K562 (cell line): ENCODE measurements around the gene PDLIM7. TPM values are rescaled to one million over a fixed set of nuclear protein-coding genes. Genes with fewer than 3 reads are reported as not detected.

ENCODE experiments used
- BCL6 ChIP-seq: fragments of 250-450 bp; sonication (Bioruptor Pico); IDR thresholded peaks from 2 replicates; pipeline ENCODE4 v1.4.0; 2020
- ETV5 ChIP-seq: sonication (generic); formaldehyde crosslinking; IDR thresholded peaks from 2 replicates; pipeline ENCODE4 v1.4.0; 2020; ENCODE audit warnings: low read depth, mild to moderate bottlenecking, missing genetic modification reagents
- FOXJ2 ChIP-seq: fragments of 200-800 bp; sonication (Bioruptor generic); IDR thresholded peaks from 2 replicates; pipeline ENCODE4 v1.6.1; 2016; ENCODE audit warnings: missing genetic modification characterization, missing compliant biosample characterization
- GABPB1 ChIP-seq: sonication (generic); formaldehyde crosslinking; IDR thresholded peaks from 2 replicates; pipeline ENCODE4 v1.8.0; 2022; ENCODE audit warnings: mild to moderate bottlenecking, missing genetic modification reagents
- ILF3 ChIP-seq: fragments of 450-650 bp; IDR thresholded peaks from 2 replicates; pipeline ENCODE4 v1.6.1; 2018; ENCODE audit warnings: antibody characterized with exemption, mild to moderate bottlenecking, moderate library complexity, borderline replicate concordance
- MEF2D ChIP-seq: conservative IDR thresholded peaks from 2 replicates; pipeline ENCODE4 v1.6.1; 2016; ENCODE audit warnings: low read depth, missing genetic modification characterization, missing compliant biosample characterization
- NFRKB ChIP-seq: fragments of 450-650 bp; IDR thresholded peaks from 2 replicates; pipeline ENCODE4 v1.6.1; 2016; ENCODE audit warnings: low read depth
- RB1 ChIP-seq: fragments of 450-650 bp; IDR thresholded peaks from 2 replicates; pipeline ENCODE4 v1.6.1; 2017; ENCODE audit warnings: low read depth, mild to moderate bottlenecking
- SMARCE1 ChIP-seq: fragments of 450-650 bp; IDR thresholded peaks from 2 replicates; pipeline ENCODE4 v1.7.1; 2016; ENCODE audit warnings: mild to moderate bottlenecking
- YY1 ChIP-seq, 3 experiments: IDR thresholded peaks; 2 replicates each; pipeline ENCODE4 v1.6.1; 2011; ENCODE audit warnings: low read length in 2 of 3, mild to moderate bottlenecking in 2 of 3, moderate library complexity in 2 of 3, borderline replicate concordance in 1 of 3, control low read depth in 1 of 3, low read depth in 1 of 3; ENCODE audit not compliant: insufficient read depth in 3 of 3, insufficient replicate concordance in 2 of 3, control insufficient read depth in 1 of 3, insufficient read length in 1 of 3; ENCODE audit errors: extremely low read depth in 1 of 3
- polyA plus RNA-seq, 8 experiments: library from polyadenylated mRNA; depleted of rRNA in 4 of 8; stranded (reverse) in 5 of 8; unstranded in 3 of 8; fragments of >200 nt; fragmentation: Nextera tagmentation in 2 of 8; fragmentation: Illumina TruSeq in 1 of 8; extraction: Ambion mirVana in 2 of 8; extraction: Trizol in 1 of 8; gene quantifications; 2 replicates each; pipeline versions ENCODE4 v1.2.1 to v1.2.3, GENCODE V29; 2011 to 2014; ENCODE audit warnings: inconsistent platforms in 1 of 8, missing spikeins in 1 of 8
- total RNA-seq, 7 experiments: library from RNA; depleted of rRNA in 6 of 7; stranded (reverse); fragments of >200 nt in 6 of 7; fragmentation: Illumina TruSeq in 2 of 7; extraction: Trizol in 2 of 7; gene quantifications; 2 replicates each; pipeline versions ENCODE4 v1.2.1 to v1.2.3, GENCODE V29; 2011 to 2021; ENCODE audit warnings: low replicate concordance in 1 of 7
- TF ChIP-seq, protein P1 (sequence below): fragments of 250-450 bp; sonication (Bioruptor Pico); IDR thresholded peaks from 2 replicates; pipeline ENCODE4 v1.4.0; 2020
- TF ChIP-seq, protein P2 (sequence below): fragments of 150-350 bp; conservative IDR thresholded peaks from 2 replicates; pipeline ENCODE4 v1.6.1; 2014; ENCODE audit warnings: low read length
- TF ChIP-seq, protein P3 (sequence below): sonication (generic); formaldehyde crosslinking; IDR thresholded peaks from 2 replicates; pipeline ENCODE4 v1.8.0; 2022; ENCODE audit warnings: mild to moderate bottlenecking, missing genetic modification reagents
- TF ChIP-seq, protein P4 (sequence below): sonication (generic); formaldehyde crosslinking; IDR thresholded peaks from 2 replicates; pipeline ENCODE4 v1.8.1; 2023; ENCODE audit warnings: mild to moderate bottlenecking, missing genetic modification reagents

PDLIM7 gene
- total and polyA plus RNA-seq, 9 of the 15 experiments (the other 6 are each of a cell fraction or from before 2014, with no cell fraction given) = 2.1 to 124 (median 32.6) TPM

DNA sequence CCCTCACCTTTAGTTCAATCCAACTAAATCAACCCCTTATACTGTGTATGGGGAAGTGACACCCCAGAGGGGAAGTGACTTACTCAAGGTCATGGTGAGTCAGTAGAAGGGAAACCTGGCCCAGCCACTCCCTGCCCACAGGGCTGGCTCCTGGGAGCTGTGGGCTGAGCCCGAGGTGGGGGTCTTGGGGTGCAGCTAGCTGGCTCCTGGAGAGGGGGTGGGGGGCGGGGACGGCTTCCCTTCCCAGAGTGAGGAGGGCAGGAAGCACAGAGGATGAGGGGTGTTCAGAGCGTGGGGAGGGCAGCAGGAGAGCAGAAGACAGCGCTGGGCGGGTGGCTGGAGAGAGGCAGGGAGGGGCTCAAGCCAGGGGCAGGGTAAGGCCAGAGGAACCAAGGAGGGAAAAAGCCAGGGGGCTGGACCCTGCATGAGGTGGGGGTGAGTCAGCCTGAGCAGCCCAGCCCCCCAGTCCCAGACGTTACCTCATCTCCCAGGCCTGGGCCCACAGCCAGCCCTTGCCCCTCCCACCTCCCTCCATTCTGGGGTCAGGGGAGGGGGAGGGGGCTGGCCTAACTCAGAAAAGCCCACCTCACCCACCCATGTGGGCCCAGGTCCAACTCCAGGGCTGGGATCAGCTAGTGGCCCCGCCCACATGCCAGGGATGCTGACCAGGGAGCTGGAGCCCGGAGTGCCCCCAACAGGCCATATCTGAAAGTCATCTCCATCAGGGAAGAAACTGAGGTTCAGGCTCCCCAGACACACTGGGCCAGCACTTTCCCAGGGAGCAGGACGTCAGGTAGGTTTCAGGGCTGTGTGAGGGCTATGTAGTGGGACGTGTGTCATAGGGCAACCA, 2.8 kb downstream of the PDLIM7 start (continued):
- TF ChIP-seq ILF3 (peak; percentile 65; the same call in 1 of the 2 replicates), BCL6 (CRISPR knock-in tag) (no peak), FOXJ2 (tag) (no peak), ETV5 (CRISPR knock-in tag) (no peak), GABPB1 (CRISPR knock-in tag) (no peak; the same call in 1 of the 2 replicates), SMARCE1 (peak; percentile 72), MEF2D (tag) (no peak), RB1 (no peak), NFRKB (0 out of 2 replicates have a peak, but pooled peaks have one; percentile 38), YY1 (IDR thresholded peaks at IDR 0.05; ENCODE audit: borderline replicate concordance in 1 of 3, control insufficient read depth in 1 of 3, extremely low read depth in 1 of 3, insufficient read depth in 3 of 3, insufficient read length in 1 of 3, insufficient replicate concordance in 2 of 3, low read depth in 1 of 3, low read length in 2 of 3) (no peak)
- TF ChIP-seq, protein P1, sequence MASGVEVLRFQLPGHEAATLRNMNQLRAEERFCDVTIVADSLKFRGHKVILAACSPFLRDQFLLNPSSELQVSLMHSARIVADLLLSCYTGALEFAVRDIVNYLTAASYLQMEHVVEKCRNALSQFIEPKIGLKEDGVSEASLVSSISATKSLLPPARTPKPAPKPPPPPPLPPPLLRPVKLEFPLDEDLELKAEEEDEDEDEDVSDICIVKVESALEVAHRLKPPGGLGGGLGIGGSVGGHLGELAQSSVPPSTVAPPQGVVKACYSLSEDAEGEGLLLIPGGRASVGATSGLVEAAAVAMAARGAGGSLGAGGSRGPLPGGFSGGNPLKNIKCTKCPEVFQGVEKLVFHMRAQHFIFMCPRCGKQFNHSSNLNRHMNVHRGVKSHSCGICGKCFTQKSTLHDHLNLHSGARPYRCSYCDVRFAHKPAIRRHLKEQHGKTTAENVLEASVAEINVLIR (CRISPR knock-in tag) = no peak
- TF ChIP-seq, protein P2, sequence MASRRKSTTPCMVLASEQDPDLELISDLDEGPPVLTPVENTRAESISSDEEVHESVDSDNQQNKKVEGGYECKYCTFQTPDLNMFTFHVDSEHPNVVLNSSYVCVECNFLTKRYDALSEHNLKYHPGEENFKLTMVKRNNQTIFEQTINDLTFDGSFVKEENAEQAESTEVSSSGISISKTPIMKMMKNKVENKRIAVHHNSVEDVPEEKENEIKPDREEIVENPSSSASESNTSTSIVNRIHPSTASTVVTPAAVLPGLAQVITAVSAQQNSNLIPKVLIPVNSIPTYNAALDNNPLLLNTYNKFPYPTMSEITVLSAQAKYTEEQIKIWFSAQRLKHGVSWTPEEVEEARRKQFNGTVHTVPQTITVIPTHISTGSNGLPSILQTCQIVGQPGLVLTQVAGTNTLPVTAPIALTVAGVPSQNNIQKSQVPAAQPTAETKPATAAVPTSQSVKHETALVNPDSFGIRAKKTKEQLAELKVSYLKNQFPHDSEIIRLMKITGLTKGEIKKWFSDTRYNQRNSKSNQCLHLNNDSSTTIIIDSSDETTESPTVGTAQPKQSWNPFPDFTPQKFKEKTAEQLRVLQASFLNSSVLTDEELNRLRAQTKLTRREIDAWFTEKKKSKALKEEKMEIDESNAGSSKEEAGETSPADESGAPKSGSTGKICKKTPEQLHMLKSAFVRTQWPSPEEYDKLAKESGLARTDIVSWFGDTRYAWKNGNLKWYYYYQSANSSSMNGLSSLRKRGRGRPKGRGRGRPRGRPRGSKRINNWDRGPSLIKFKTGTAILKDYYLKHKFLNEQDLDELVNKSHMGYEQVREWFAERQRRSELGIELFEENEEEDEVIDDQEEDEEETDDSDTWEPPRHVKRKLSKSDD = no peak
- TF ChIP-seq, protein P3, sequence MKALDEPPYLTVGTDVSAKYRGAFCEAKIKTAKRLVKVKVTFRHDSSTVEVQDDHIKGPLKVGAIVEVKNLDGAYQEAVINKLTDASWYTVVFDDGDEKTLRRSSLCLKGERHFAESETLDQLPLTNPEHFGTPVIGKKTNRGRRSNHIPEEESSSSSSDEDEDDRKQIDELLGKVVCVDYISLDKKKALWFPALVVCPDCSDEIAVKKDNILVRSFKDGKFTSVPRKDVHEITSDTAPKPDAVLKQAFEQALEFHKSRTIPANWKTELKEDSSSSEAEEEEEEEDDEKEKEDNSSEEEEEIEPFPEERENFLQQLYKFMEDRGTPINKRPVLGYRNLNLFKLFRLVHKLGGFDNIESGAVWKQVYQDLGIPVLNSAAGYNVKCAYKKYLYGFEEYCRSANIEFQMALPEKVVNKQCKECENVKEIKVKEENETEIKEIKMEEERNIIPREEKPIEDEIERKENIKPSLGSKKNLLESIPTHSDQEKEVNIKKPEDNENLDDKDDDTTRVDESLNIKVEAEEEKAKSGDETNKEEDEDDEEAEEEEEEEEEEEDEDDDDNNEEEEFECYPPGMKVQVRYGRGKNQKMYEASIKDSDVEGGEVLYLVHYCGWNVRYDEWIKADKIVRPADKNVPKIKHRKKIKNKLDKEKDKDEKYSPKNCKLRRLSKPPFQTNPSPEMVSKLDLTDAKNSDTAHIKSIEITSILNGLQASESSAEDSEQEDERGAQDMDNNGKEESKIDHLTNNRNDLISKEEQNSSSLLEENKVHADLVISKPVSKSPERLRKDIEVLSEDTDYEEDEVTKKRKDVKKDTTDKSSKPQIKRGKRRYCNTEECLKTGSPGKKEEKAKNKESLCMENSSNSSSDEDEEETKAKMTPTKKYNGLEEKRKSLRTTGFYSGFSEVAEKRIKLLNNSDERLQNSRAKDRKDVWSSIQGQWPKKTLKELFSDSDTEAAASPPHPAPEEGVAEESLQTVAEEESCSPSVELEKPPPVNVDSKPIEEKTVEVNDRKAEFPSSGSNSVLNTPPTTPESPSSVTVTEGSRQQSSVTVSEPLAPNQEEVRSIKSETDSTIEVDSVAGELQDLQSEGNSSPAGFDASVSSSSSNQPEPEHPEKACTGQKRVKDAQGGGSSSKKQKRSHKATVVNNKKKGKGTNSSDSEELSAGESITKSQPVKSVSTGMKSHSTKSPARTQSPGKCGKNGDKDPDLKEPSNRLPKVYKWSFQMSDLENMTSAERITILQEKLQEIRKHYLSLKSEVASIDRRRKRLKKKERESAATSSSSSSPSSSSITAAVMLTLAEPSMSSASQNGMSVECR (CRISPR knock-in tag) = no peak
- TF ChIP-seq, protein P4, sequence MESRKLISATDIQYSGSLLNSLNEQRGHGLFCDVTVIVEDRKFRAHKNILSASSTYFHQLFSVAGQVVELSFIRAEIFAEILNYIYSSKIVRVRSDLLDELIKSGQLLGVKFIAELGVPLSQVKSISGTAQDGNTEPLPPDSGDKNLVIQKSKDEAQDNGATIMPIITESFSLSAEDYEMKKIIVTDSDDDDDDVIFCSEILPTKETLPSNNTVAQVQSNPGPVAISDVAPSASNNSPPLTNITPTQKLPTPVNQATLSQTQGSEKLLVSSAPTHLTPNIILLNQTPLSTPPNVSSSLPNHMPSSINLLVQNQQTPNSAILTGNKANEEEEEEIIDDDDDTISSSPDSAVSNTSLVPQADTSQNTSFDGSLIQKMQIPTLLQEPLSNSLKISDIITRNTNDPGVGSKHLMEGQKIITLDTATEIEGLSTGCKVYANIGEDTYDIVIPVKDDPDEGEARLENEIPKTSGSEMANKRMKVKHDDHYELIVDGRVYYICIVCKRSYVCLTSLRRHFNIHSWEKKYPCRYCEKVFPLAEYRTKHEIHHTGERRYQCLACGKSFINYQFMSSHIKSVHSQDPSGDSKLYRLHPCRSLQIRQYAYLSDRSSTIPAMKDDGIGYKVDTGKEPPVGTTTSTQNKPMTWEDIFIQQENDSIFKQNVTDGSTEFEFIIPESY (CRISPR knock-in tag) = no peak
